Endodermal cell (in vitro differentiated cells): ENCODE data around the gene ANKRD13A. TPM values are rescaled to one million over a fixed set of nuclear protein-coding genes. Genes with fewer than 3 reads are reported as not detected.
"Not testable (repeated sequence)": the region's sequence is repeated elsewhere in the genome, so short reads cannot be mapped to it uniquely, and the experiment has no call there.

Experiments
- DNase-seq: peaks from one replicate; pipeline ENCODE4 v3.0.0-alpha.2; 2017
- H3K27ac ChIP-seq: 2 replicates; pipeline ENCODE4 v1.5.1; 2013; ENCODE audit warnings: mild to moderate bottlenecking, low read depth, low read length, moderate library complexity
- H3K27me3 ChIP-seq: 2 replicates; pipeline ENCODE4 v1.6.1; 2013; ENCODE audit warnings: mild to moderate bottlenecking, low read length, moderate library complexity; ENCODE audit not compliant: insufficient read depth, control insufficient read depth, poor library complexity, severe bottlenecking
- H3K36me3 ChIP-seq: 2 replicates; pipeline ENCODE4 v1.7.0; 2013; ENCODE audit warnings: mild to moderate bottlenecking, low read length, moderate library complexity; ENCODE audit not compliant: control insufficient read depth, insufficient read depth
- H3K4me1 ChIP-seq: one replicate; pipeline ENCODE4 v1.7.0; 2013; ENCODE audit warnings: low read length; ENCODE audit not compliant: control insufficient read depth, insufficient read depth
- H3K4me3 ChIP-seq: 2 replicates; pipeline ENCODE4 v1.5.1; 2013; ENCODE audit warnings: mild to moderate bottlenecking, low read length, moderate library complexity
- H3K9ac ChIP-seq: 2 replicates; pipeline ENCODE4 v1.6.1; 2013; ENCODE audit warnings: mild to moderate bottlenecking, low read length, moderate library complexity; ENCODE audit not compliant: poor library complexity, severe bottlenecking; ENCODE audit errors: extremely low read depth
- H3K9me3 ChIP-seq: 2 replicates; pipeline ENCODE4 v1.6.1; 2013; ENCODE audit warnings: mild to moderate bottlenecking, low read length, moderate library complexity; ENCODE audit not compliant: control insufficient read depth
- H3K27ac Mint-ChIP-seq: 2 replicates; pipeline ENCODE4 v1.8.0; 2020; ENCODE audit warnings: mixed read lengths
- H3K27me3 Mint-ChIP-seq: 2 replicates; pipeline ENCODE4 v1.8.0; 2021; ENCODE audit warnings: mild to moderate bottlenecking, mixed read lengths; ENCODE audit not compliant: insufficient read depth
- H3K36me3 Mint-ChIP-seq: 2 replicates; pipeline ENCODE4 v1.8.0; 2020; ENCODE audit warnings: low read depth, mixed read lengths
- H3K4me1 Mint-ChIP-seq: 2 replicates; pipeline ENCODE4 v1.8.0; 2020; ENCODE audit warnings: mixed read lengths
- H3K4me3 Mint-ChIP-seq: 2 replicates; pipeline ENCODE4 v1.8.0; 2020; ENCODE audit warnings: mild to moderate bottlenecking, moderate library complexity, mixed read lengths
- H3K9me3 Mint-ChIP-seq: 2 replicates; pipeline ENCODE4 v1.8.0; 2020; ENCODE audit warnings: mild to moderate bottlenecking, mixed read lengths
- CTCF ChIP-seq: fragments of 200-600 bp; sonication (generic); conservative IDR thresholded peaks from 2 replicates; pipeline ENCODE4 v1.5.0; 2021; ENCODE audit warnings: antibody characterized with exemption, mild to moderate bottlenecking
- WGBS, 2 experiments: methylation state at CpG; one replicate each; pipeline versions ENCODE4 v1.1.5 to v1.1.7; 2013; ENCODE audit warnings: missing lambda C conversion rate in 2 of 2, mixed read lengths in 1 of 2; ENCODE audit not compliant: insufficient coverage in 1 of 2, insufficient read length in 1 of 2; 5-methylcytosine and 5-hydroxymethylcytosine counted together
- total RNA-seq, 2 donors: library from RNA; stranded (reverse); fragmentation: NEBNext Ultra II Directional in 1 of 2; extraction: Animal tissue kit (Norgen Biotek cat#: 25700) in 1 of 2; gene quantifications; 2 replicates in 1 of 2; 3 replicates in 1 of 2; pipeline ENCODE4 v1.2.1, GENCODE V29; 2021

ANKRD13A gene
- total RNA-seq, 2 donors from 2014 or later = 33.2 to 44.6 TPM

- 93 to 100% methylated on average over 1 to 2 of the region's 2 CpGs for WGBS, 2 experiments
- no peaks in the 10 kb centered on the region for H3K36me3 Mint-ChIP-seq
Observed at GRCh38 chr12:110065540-110065939, 66.3 kb downstream of the ANKRD13A start.

GRCh38 chr12:110067531-110067930 is 68.3 kb downstream of the ANKRD13A start:
- no peak overlapping the region for H3K4me3 ChIP-seq
- Mint-ChIP-seq H3K4me1 (no peaks in the 10 kb centered on the region), H3K27ac (no peak overlapping the region), H3K36me3 (no peaks in the 10 kb centered on the region), H3K9me3 (no peaks in the 10 kb centered on the region), H3K27me3 (peaks cover 8% of the 10 kb centered on the region), H3K4me3 (no peak overlapping the region)
- no peak for TF ChIP-seq CTCF
- DNase-seq = peak; percentile 52
- H3K36me3 ChIP-seq = no peaks in the 10 kb centered on the region
- no peak overlapping the region for H3K27ac ChIP-seq
- no peak overlapping the region for H3K9ac ChIP-seq
- WGBS, 2 experiments = 93 to 98% methylated on average over 3 to 7 of the region's 7 CpGs
- H3K27me3 ChIP-seq = no peaks in the 10 kb centered on the region
- H3K4me1 ChIP-seq = no peaks in the 10 kb centered on the region
- no peaks in the 10 kb centered on the region for H3K9me3 ChIP-seq

More at GRCh38 chr12:110065540-110065939, 66.3 kb downstream of the ANKRD13A start:
- H3K27ac Mint-ChIP-seq = no peak overlapping the region
- no peaks in the 10 kb centered on the region for H3K36me3 ChIP-seq
- no peaks in the 10 kb centered on the region for H3K9me3 ChIP-seq
- no peak for DNase-seq
- peaks cover under 1% of the 10 kb centered on the region for H3K4me1 Mint-ChIP-seq
- no peak overlapping the region for H3K4me3 Mint-ChIP-seq
- peaks cover 7% of the 10 kb centered on the region for H3K27me3 Mint-ChIP-seq
- no peak overlapping the region for H3K27ac ChIP-seq
- no peaks in the 10 kb centered on the region for H3K4me1 ChIP-seq
- no peak overlapping the region for H3K9ac ChIP-seq
- TF ChIP-seq CTCF = no peak
- no peak overlapping the region for H3K4me3 ChIP-seq
- no peaks in the 10 kb centered on the region for H3K9me3 Mint-ChIP-seq
- no peaks in the 10 kb centered on the region for H3K27me3 ChIP-seq

- not testable (repeated sequence) for H3K4me1 ChIP-seq, H3K27ac Mint-ChIP-seq, H3K36me3 Mint-ChIP-seq, H3K27me3 ChIP-seq, DNase-seq, H3K4me1 Mint-ChIP-seq, H3K4me3 ChIP-seq, H3K9ac ChIP-seq, H3K9me3 Mint-ChIP-seq, H3K27ac ChIP-seq, H3K36me3 ChIP-seq, H3K27me3 Mint-ChIP-seq, H3K4me3 Mint-ChIP-seq, H3K9me3 ChIP-seq
- WGBS, 2 experiments = 94 to 98% methylated on average over 8 to 9 of the region's 9 CpGs
Observed at GRCh38 chr12:110068115-110068514, 68.9 kb downstream of the ANKRD13A start.

- no peaks in the 10 kb centered on the region for H3K36me3 ChIP-seq
- H3K9ac ChIP-seq = no peak overlapping the region
- Mint-ChIP-seq H3K27ac (no peak overlapping the region), H3K36me3 (no peaks in the 10 kb centered on the region), H3K9me3 (no peaks in the 10 kb centered on the region), H3K4me1 (no peaks in the 10 kb centered on the region), H3K4me3 (no peak overlapping the region), H3K27me3 (peaks cover 8% of the 10 kb centered on the region)
- no peak for TF ChIP-seq CTCF
- no peak overlapping the region for H3K27ac ChIP-seq
- no peak overlapping the region for H3K4me3 ChIP-seq
- no peaks in the 10 kb centered on the region for H3K27me3 ChIP-seq
- H3K4me1 ChIP-seq = no peaks in the 10 kb centered on the region
- no peaks in the 10 kb centered on the region for H3K9me3 ChIP-seq
- no peak for DNase-seq
- WGBS, 2 experiments = 95% methylated on average over 2 of the region's 2 CpGs; no CpG with 5 or more reads in 1 of the 2 experiments
Observed at GRCh38 chr12:110068654-110069053, 69.4 kb downstream of the ANKRD13A start.
